ENCODE data around the gene PPP4R4.

DNA sequence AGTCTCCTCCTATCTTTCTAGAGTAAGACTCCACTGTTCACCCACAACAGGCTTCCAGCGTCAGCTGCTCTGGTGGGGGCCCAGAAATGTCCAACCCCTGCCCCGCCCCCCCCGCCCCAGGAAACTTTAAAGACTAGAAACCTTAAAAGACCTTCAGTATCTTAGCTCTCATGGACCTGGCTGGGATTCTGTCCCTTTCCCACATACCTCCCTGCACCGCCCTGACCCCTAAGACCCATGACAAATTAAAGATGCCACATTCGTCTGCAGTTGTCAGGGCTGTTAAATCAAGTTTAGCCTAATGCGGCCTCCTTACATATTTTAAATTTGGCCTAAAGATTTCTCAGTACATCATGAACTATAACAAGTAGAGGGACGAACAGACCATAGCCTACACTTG, 129.0 kb downstream of the PPP4R4 start:
- TF ChIP-seq POLR2AphosphoS5 (IDR thresholded peaks at IDR 0.05) (no peak), CTCF (IDR thresholded peaks at IDR 0.05) (no peak)
